K562 (cell line): ENCODE results near the gene CXCL9. TPM values are rescaled to one million over a fixed set of nuclear protein-coding genes. Genes with fewer than 3 reads are reported as not detected.

Source experiments
- ATAC-seq: fragments of 200-7000 bp; cut with Tn5 transposase; 3 replicates; pipeline ENCODE4 v1.9.1; 2020; ENCODE audit warnings: moderate library complexity
- BruUV-seq: library from RNA; stranded (reverse); fragments of 400-500 nt; replicated peaks from 2 replicates; lab custom pipeline; 2021; lab: Mats Ljungman, UMichigan
- CTCF ChIA-PET: fragments of 300-600 bp; formaldehyde crosslinking; extraction: SDS; loops from one replicate; lab custom pipeline; 2021; ENCODE audit warnings: low intra/inter-chr PET ratio; lab: Yijun Ruan, JAX
- POLR2A ChIA-PET: fragments of 300-600, 350-650 bp; sonication (Branson Sonifier 250); formaldehyde crosslinking; extraction: SDS; loops from one replicate; lab custom pipeline; 2021; ENCODE audit warnings: antibody characterized with exemption, inconsistent platforms; lab: Yijun Ruan, JAX
- DNase-seq, 4 experiments: peaks; one replicate each; pipeline versions ENCODE4 v3.0.0 to v3.0.0-alpha.2; 2011 to 2018; ENCODE audit warnings: low spot score in 3 of 4, mixed read lengths in 3 of 4; ENCODE audit errors: extremely low read depth in 1 of 4
- FAIRE-seq: peaks from 2 replicates; lab custom pipeline; 2011; peaks lifted over from hg19 to GRCh38; lab: Jason Lieb, UNC
- H2AFZ ChIP-seq: 2 replicates; pipeline ENCODE4 v1.6.0; 2011; ENCODE audit warnings: low read depth, low read length, control low read depth, inconsistent platforms
- H3K27ac ChIP-seq: fragments of 200-600 bp; 3 replicates; pipeline ENCODE4 v1.8.0; 2011; ENCODE audit warnings: low read depth, mild to moderate bottlenecking, control low read depth, inconsistent platforms, low read length, moderate library complexity, mixed read lengths; ENCODE audit errors: extremely low read depth
- H3K27me3 ChIP-seq, 2 experiments: fragments of 300-600 bp in 1 of 2; 2 replicates in 1 of 2; 3 replicates in 1 of 2; pipeline versions ENCODE4 v1.6.0 to v1.8.0; 2011; ENCODE audit warnings: inconsistent platforms in 2 of 2, low read length in 2 of 2, mild to moderate bottlenecking in 1 of 2, mixed read lengths in 1 of 2, moderate library complexity in 1 of 2; ENCODE audit not compliant: control insufficient read depth in 2 of 2, insufficient read depth in 2 of 2
- H3K36me3 ChIP-seq: fragments of 300-600 bp; 3 replicates; pipeline ENCODE4 v1.8.0; 2011; ENCODE audit warnings: mild to moderate bottlenecking, low read length, inconsistent platforms; ENCODE audit not compliant: control insufficient read depth, insufficient read depth
- H3K4me1 ChIP-seq, 2 experiments: fragments of 200-600 bp in 1 of 2; replicated peaks in 1 of 2; 2 replicates in 1 of 2; 3 replicates in 1 of 2; pipeline versions ENCODE4 v1.5.1 to v1.8.0; 2011; ENCODE audit warnings: inconsistent platforms in 2 of 2, low read length in 2 of 2, mild to moderate bottlenecking in 1 of 2, mixed read lengths in 1 of 2, moderate library complexity in 1 of 2; ENCODE audit not compliant: control insufficient read depth in 2 of 2, insufficient read depth in 2 of 2
- H3K4me2 ChIP-seq: 2 replicates; pipeline ENCODE4 v1.6.1; 2011; ENCODE audit warnings: low read length, control low read depth, inconsistent platforms, mixed read lengths; ENCODE audit not compliant: insufficient read depth
- H3K4me3 ChIP-seq: fragments of 200-600 bp; sonication (generic), shearing (Covaris generic); 2 replicates; pipeline ENCODE4 v1.5.1; 2016; ENCODE audit warnings: control low read depth, inconsistent platforms
- H3K79me2 ChIP-seq: fragments of 200-600 bp; 3 replicates; pipeline ENCODE4 v1.8.0; 2011; ENCODE audit warnings: low read length, inconsistent platforms; ENCODE audit not compliant: control insufficient read depth, insufficient read depth
- H3K9ac ChIP-seq, 2 experiments: 2 replicates each; pipeline versions ENCODE4 v1.6.0 to v1.6.1; 2011; ENCODE audit warnings: low read depth in 2 of 2, low read length in 2 of 2, control low read depth in 1 of 2, inconsistent platforms in 1 of 2, mild to moderate bottlenecking in 1 of 2, mixed read lengths in 1 of 2; ENCODE audit not compliant: insufficient read depth in 1 of 2
- H3K9me1 ChIP-seq: one replicate; pipeline ENCODE4 v1.6.0; 2011; ENCODE audit warnings: inconsistent platforms, mild to moderate bottlenecking, low read length, moderate library complexity; ENCODE audit not compliant: control insufficient read depth, insufficient read depth
- H3K9me3 ChIP-seq: replicated peaks from 2 replicates; pipeline ENCODE4 v1.5.1; 2011; ENCODE audit warnings: low read depth, low read length, inconsistent platforms; ENCODE audit not compliant: control insufficient read depth, insufficient read depth
- H4K20me1 ChIP-seq: replicated peaks from 2 replicates; pipeline ENCODE4 v1.6.1; 2011; ENCODE audit warnings: low read length, inconsistent platforms, mixed read lengths; ENCODE audit not compliant: control insufficient read depth, insufficient read depth
- ETS2 ChIP-seq: IDR thresholded peaks from 2 replicates; pipeline ENCODE4 v1.6.1; 2016; ENCODE audit warnings: borderline replicate concordance, missing genetic modification characterization, mild to moderate bottlenecking, moderate library complexity, missing compliant biosample characterization; ENCODE audit not compliant: poor library complexity, severe bottlenecking
- HMGN3 ChIP-seq: IDR thresholded peaks from 2 replicates; pipeline ENCODE4 v1.6.1; 2011; ENCODE audit warnings: borderline replicate concordance, low read depth, mild to moderate bottlenecking, mixed read lengths, low read length; ENCODE audit not compliant: insufficient read length; ENCODE audit errors: extremely low read depth
- KDM2B ChIP-seq: fragments of 250-450 bp; sonication (Bioruptor Pico); IDR thresholded peaks from 2 replicates; pipeline ENCODE4 v1.8.0; 2021; ENCODE audit warnings: mild to moderate bottlenecking, moderate library complexity
- MECOM ChIP-seq: fragments of 250-450 bp; sonication (Bioruptor Pico); IDR thresholded peaks from 2 replicates; pipeline ENCODE4 v1.8.0; 2022; ENCODE audit warnings: inconsistent platforms
- PKNOX1 ChIP-seq: fragments of 450-650 bp; IDR thresholded peaks from 2 replicates; pipeline ENCODE4 v1.6.1; 2016
- PML ChIP-seq: IDR thresholded peaks from 2 replicates; pipeline ENCODE4 v1.6.1; 2012; ENCODE audit warnings: low read length, inconsistent platforms
- SMAD3 ChIP-seq: fragments of 450-650 bp; formaldehyde crosslinking; conservative IDR thresholded peaks from 2 replicates; pipeline ENCODE4 v1.4.0; 2020; ENCODE audit warnings: mild to moderate bottlenecking
- WGBS: fragments of 100-300 bp; shearing (Covaris generic); methylation state at CpG from one replicate; pipeline ENCODE4 v1.1.6; 2016; ENCODE audit warnings: low coverage, mixed read lengths; ENCODE audit not compliant: insufficient coverage; ENCODE audit errors: missing lambda C conversion rate; 5-methylcytosine and 5-hydroxymethylcytosine counted together
- in situ Hi-C: fragments of 300-500 bp; cut with MboI; formaldehyde crosslinking; loops from 4 replicates; pipeline ENCODE4 v1.15.0; 2018; ENCODE audit warnings: inconsistent platforms, mixed read lengths
- intact Hi-C: fragments of 100-400 bp; cut with micrococcal nuclease; formaldehyde crosslinking; loops from 2 replicates; pipeline ENCODE4 v1.14.2; 2022
- polyA plus RNA-seq, 8 experiments: library from polyadenylated mRNA; depleted of rRNA in 4 of 8; stranded (reverse) in 5 of 8; unstranded in 3 of 8; fragments of >200 nt; fragmentation: Nextera tagmentation in 2 of 8; fragmentation: Illumina TruSeq in 1 of 8; extraction: Ambion mirVana in 2 of 8; extraction: Trizol in 1 of 8; gene quantifications; 2 replicates each; pipeline versions ENCODE4 v1.2.1 to v1.2.3, GENCODE V29; 2011 to 2014; ENCODE audit warnings: inconsistent platforms in 1 of 8, missing spikeins in 1 of 8
- total RNA-seq, 7 experiments: library from RNA; depleted of rRNA in 6 of 7; stranded (reverse); fragments of >200 nt in 6 of 7; fragmentation: Illumina TruSeq in 2 of 7; extraction: Trizol in 2 of 7; gene quantifications; 2 replicates each; pipeline versions ENCODE4 v1.2.1 to v1.2.3, GENCODE V29; 2011 to 2021; ENCODE audit warnings: low replicate concordance in 1 of 7
- TF ChIP-seq, protein P1 (sequence below): sonication (generic); formaldehyde crosslinking; IDR thresholded peaks from 2 replicates; pipeline ENCODE4 v1.8.1; 2023; ENCODE audit warnings: mild to moderate bottlenecking, missing genetic modification reagents, moderate library complexity
- TF ChIP-seq, protein P2 (sequence below), 3 experiments: fragments of 200-800 bp in 1 of 3; fragments of 250-450 bp in 1 of 3; fragments of 450-650 bp in 1 of 3; sonication (Bioruptor Pico) in 1 of 3; sonication (Bioruptor generic) in 1 of 3; formaldehyde crosslinking in 1 of 3; IDR thresholded peaks; 2 replicates each; pipeline versions ENCODE4 v1.6.1 to v1.8.0; 2016 to 2022; ENCODE audit warnings: mild to moderate bottlenecking in 2 of 3, missing genetic modification characterization in 2 of 3, missing compliant biosample characterization in 1 of 3, moderate library complexity in 1 of 3
- TF ChIP-seq, protein P3 (sequence below): sonication (generic); formaldehyde crosslinking; IDR thresholded peaks from 2 replicates; pipeline ENCODE4 v1.8.0; 2022; ENCODE audit warnings: missing genetic modification reagents, mild to moderate bottlenecking, borderline replicate concordance
- TF ChIP-seq, protein P4 (sequence below): fragments of 250-450 bp; sonication (Bioruptor Pico); IDR thresholded peaks from 2 replicates; pipeline ENCODE4 v1.5.0; 2022; ENCODE audit warnings: mild to moderate bottlenecking

The CXCL9 gene
- total and polyA plus RNA-seq, 9 of the 15 experiments (the other 6 are each of a cell fraction or from before 2014, with no cell fraction given): not detected

GRCh38 chr4:76022677-76023076 is 15.4 kb upstream of the CXCL9 start:
- no TSS peak for BruUV-seq
- no peaks in the 10 kb centered on the region for H4K20me1 ChIP-seq
- POLR2A ChIA-PET: no interaction called here
- no peaks in the 10 kb centered on the region for H3K9me3 ChIP-seq
- DNase-seq (no peak), ATAC-seq (no peak), FAIRE-seq (no peak)
- H3K9me1 ChIP-seq: no peaks in the 10 kb centered on the region
- no peak overlapping the region for H3K4me3 ChIP-seq
- WGBS: 4% methylated on average over 2 of the region's 2 CpGs
- no peak overlapping the region for H2AFZ ChIP-seq
- CTCF ChIA-PET: no interaction called here
- H3K79me2 ChIP-seq: no peaks in the 10 kb centered on the region
- no peak overlapping the region for H3K27ac ChIP-seq
- no peaks in the 10 kb centered on the region; a peak in 2 of 5 replicates for H3K4me1 ChIP-seq
- in situ Hi-C loops (no loop called here), intact Hi-C loops (no loop called here)
- H3K9ac ChIP-seq: no peak overlapping the region
- H3K27me3 ChIP-seq: peaks cover under 1 to 2% of the 10 kb centered on the region in 2 experiments; a peak in 2 of 5 replicates
- no peak overlapping the region for H3K4me2 ChIP-seq
- no peaks in the 10 kb centered on the region for H3K36me3 ChIP-seq
- no peak for TF ChIP-seq PKNOX1
- no peak for TF ChIP-seq KDM2B
- TF ChIP-seq HMGN3: no peak
- no peak for TF ChIP-seq SMAD3 (CRISPR knock-in tag)
- TF ChIP-seq MECOM (CRISPR knock-in tag): no peak
- no peak for TF ChIP-seq PML
- no peak for TF ChIP-seq ETS2 (tag)
- TF ChIP-seq, protein P1, sequence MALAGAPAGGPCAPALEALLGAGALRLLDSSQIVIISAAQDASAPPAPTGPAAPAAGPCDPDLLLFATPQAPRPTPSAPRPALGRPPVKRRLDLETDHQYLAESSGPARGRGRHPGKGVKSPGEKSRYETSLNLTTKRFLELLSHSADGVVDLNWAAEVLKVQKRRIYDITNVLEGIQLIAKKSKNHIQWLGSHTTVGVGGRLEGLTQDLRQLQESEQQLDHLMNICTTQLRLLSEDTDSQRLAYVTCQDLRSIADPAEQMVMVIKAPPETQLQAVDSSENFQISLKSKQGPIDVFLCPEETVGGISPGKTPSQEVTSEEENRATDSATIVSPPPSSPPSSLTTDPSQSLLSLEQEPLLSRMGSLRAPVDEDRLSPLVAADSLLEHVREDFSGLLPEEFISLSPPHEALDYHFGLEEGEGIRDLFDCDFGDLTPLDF (CRISPR knock-in tag): no peak
- TF ChIP-seq, protein P2, sequence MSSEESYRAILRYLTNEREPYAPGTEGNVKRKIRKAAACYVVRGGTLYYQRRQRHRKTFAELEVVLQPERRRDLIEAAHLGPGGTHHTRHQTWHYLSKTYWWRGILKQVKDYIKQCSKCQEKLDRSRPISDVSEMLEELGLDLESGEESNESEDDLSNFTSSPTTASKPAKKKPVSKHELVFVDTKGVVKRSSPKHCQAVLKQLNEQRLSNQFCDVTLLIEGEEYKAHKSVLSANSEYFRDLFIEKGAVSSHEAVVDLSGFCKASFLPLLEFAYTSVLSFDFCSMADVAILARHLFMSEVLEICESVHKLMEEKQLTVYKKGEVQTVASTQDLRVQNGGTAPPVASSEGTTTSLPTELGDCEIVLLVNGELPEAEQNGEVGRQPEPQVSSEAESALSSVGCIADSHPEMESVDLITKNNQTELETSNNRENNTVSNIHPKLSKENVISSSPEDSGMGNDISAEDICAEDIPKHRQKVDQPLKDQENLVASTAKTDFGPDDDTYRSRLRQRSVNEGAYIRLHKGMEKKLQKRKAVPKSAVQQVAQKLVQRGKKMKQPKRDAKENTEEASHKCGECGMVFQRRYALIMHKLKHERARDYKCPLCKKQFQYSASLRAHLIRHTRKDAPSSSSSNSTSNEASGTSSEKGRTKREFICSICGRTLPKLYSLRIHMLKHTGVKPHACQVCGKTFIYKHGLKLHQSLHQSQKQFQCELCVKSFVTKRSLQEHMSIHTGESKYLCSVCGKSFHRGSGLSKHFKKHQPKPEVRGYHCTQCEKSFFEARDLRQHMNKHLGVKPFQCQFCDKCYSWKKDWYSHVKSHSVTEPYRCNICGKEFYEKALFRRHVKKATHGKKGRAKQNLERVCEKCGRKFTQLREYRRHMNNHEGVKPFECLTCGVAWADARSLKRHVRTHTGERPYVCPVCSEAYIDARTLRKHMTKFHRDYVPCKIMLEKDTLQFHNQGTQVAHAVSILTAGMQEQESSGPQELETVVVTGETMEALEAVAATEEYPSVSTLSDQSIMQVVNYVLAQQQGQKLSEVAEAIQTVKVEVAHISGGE (CRISPR knock-in tag; IDR thresholded peaks at IDR 0.05): no peak
- TF ChIP-seq, protein P3, sequence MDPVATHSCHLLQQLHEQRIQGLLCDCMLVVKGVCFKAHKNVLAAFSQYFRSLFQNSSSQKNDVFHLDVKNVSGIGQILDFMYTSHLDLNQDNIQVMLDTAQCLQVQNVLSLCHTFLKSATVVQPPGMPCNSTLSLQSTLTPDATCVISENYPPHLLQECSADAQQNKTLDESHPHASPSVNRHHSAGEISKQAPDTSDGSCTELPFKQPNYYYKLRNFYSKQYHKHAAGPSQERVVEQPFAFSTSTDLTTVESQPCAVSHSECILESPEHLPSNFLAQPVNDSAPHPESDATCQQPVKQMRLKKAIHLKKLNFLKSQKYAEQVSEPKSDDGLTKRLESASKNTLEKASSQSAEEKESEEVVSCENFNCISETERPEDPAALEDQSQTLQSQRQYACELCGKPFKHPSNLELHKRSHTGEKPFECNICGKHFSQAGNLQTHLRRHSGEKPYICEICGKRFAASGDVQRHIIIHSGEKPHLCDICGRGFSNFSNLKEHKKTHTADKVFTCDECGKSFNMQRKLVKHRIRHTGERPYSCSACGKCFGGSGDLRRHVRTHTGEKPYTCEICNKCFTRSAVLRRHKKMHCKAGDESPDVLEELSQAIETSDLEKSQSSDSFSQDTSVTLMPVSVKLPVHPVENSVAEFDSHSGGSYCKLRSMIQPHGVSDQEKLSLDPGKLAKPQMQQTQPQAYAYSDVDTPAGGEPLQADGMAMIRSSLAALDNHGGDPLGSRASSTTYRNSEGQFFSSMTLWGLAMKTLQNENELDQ (CRISPR knock-in tag): no peak
- TF ChIP-seq, protein P4, sequence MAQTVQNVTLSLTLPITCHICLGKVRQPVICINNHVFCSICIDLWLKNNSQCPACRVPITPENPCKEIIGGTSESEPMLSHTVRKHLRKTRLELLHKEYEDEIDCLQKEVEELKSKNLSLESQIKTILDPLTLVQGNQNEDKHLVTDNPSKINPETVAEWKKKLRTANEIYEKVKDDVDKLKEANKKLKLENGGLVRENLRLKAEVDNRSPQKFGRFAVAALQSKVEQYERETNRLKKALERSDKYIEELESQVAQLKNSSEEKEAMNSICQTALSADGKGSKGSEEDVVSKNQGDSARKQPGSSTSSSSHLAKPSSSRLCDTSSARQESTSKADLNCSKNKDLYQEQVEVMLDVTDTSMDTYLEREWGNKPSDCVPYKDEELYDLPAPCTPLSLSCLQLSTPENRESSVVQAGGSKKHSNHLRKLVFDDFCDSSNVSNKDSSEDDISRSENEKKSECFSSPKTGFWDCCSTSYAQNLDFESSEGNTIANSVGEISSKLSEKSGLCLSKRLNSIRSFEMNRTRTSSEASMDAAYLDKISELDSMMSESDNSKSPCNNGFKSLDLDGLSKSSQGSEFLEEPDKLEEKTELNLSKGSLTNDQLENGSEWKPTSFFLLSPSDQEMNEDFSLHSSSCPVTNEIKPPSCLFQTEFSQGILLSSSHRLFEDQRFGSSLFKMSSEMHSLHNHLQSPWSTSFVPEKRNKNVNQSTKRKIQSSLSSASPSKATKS: no peak
